Sciatic nerve (tissue), 2 donors: ENCODE results near the gene LMBR1L. TPM values are rescaled to one million over a fixed set of nuclear protein-coding genes. Genes with fewer than 3 reads are reported as not detected.
"Not testable (repeated sequence)": the region's sequence is repeated elsewhere in the genome, so short reads cannot be mapped to it uniquely, and the experiment has no call there.

Experiments used
- ATAC-seq: fragments of 200-7000 bp; cut with Tn5 transposase; one replicate; pipeline ENCODE4 v1.9.1; 2020; ENCODE audit warnings: mild to moderate bottlenecking, moderate library complexity
- DNase-seq: peaks from one replicate; pipeline ENCODE4 v3.0.0-alpha.2; 2020; ENCODE audit warnings: low spot score
- intact Hi-C: fragments of 100-400 bp; cut with DNase I; formaldehyde crosslinking; loops from one replicate; pipeline ENCODE4 v1.14.2; 2022
- total RNA-seq: library from RNA; stranded (reverse); fragmentation: NEBNext Ultra II Directional; extraction: Animal tissue kit (Norgen Biotek cat#: 25700); gene quantifications from one replicate; pipeline ENCODE4 v1.2.1, GENCODE V29; 2021
- donor health status: DM: no; HTN: no; CAD: no.
- donor health status: DM: no; HTN: no; CAD: no.

The LMBR1L gene, protein sequence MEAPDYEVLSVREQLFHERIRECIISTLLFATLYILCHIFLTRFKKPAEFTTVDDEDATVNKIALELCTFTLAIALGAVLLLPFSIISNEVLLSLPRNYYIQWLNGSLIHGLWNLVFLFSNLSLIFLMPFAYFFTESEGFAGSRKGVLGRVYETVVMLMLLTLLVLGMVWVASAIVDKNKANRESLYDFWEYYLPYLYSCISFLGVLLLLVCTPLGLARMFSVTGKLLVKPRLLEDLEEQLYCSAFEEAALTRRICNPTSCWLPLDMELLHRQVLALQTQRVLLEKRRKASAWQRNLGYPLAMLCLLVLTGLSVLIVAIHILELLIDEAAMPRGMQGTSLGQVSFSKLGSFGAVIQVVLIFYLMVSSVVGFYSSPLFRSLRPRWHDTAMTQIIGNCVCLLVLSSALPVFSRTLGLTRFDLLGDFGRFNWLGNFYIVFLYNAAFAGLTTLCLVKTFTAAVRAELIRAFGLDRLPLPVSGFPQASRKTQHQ
- total RNA-seq = 99.1 TPM

DNA sequence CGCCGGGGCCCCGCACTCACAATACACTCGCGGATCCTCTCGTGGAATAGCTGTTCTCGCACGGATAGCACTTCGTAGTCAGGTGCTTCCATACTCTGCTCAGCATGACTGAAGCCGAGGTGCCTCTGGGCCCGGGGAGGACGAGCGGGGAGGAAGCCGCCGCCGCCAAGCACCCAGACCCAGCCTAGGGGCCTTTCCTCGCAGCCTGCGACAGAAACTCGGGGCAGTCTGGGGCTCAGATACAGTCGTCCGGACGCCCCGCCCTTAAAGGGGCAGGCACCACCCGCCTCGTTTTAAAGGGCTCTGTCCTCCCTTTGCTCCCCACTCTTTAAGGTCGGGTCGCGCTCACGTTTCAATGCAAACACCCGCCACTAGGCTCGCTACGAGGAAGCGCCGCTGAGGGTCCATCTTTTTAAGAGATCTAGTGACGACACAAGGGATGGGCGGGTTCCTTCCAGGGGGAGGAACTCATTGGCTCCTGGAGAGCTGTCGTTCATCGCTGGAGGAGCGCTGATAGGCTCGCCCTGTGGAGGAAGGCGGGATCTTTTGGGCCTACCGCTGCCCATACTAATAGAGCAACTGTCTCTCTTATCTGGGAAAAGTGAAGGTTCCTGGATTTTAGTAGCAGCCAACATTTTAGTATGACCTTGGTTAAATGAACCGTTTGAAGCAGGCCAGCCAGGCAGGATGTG lies at the start of gene LMBR1L:
TSS of gene LMBR1L (minus strand) at position 384 of the 692 bp plus-strand sequence. CDS start at position 92, 292 bp downstream.
- intact Hi-C loops = no loop called here
- DNase-seq (peak; percentile 98), ATAC-seq (peak; percentile 97)

GRCh38 chr12:49160399-49160798 lies 49.8 kb upstream of the LMBR1L start:
- intact Hi-C loops = no loop called here
- ATAC-seq = no peak
- DNase-seq = no peak

GRCh38 chr12:49154221-49154620 lies 43.6 kb upstream of the LMBR1L start:
- ATAC-seq (no peak), DNase-seq (no peak)
- intact Hi-C loops = no loop called here

DNA sequence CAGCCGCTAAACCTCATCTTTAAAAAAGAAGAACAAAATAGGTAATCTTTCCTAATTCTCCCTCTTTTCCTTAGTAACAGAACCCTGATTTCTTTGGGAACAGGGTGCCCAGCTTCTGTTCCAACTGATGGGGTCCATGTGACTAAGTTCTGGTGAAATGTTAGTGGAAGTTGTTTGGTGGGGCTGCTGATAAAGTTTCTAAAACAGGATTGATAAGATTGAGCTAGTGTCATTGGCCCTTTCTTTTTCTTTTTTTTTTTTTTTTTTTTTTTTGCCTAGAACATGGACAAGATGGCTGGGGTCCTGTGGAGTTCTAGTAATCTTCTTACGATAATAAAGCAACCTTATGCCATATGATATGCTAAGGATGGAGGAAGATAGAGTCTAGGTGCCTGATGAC lies 36.7 kb upstream of the LMBR1L start:
- no peak for DNase-seq
- intact Hi-C loops = no loop called here
- no peak for ATAC-seq

- no peak for DNase-seq
- intact Hi-C loops = no loop called here
- no peak for ATAC-seq
Observed at GRCh38 chr12:49146406-49146805, 35.8 kb upstream of the LMBR1L start.

- intact Hi-C loops = no loop called here
- ATAC-seq (no peak), DNase-seq (no peak)
Observed at GRCh38 chr12:49144384-49144783, 33.7 kb upstream of the LMBR1L start.

GRCh38 chr12:49138999-49139398 lies 28.4 kb upstream of the LMBR1L start:
- ATAC-seq (no peak), DNase-seq (no peak)
- intact Hi-C loops = loop anchor here (10.0 kb wide), 2 partner anchors 46 to 96 kb away; partner anchors contain the start of gene TUBA1A

DNA sequence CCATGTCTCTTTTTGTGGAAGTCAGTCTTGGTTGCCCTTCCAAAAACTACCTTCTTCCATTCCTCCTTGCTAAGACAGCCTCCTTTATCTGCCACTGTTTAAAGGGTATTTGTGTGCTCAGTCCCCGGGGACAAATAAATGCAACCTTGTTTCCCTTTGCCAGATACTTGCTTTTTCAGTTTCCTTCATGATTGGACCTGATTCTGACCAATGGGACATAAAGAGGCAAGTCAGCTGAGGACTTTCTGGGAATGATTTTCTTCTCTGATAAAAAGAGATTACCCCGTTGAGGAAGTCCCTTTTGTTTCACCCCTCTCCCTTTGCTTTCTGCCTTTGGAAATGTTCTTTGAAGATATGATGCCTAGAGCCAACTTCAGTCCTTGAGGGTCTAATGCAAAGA lies 27.9 kb upstream of the LMBR1L start:
- DNase-seq (no peak), ATAC-seq (no peak)
- intact Hi-C loops = loop anchor here (10.0 kb wide), 2 partner anchors 46 to 96 kb away; partner anchors contain the start of gene TUBA1A

DNA sequence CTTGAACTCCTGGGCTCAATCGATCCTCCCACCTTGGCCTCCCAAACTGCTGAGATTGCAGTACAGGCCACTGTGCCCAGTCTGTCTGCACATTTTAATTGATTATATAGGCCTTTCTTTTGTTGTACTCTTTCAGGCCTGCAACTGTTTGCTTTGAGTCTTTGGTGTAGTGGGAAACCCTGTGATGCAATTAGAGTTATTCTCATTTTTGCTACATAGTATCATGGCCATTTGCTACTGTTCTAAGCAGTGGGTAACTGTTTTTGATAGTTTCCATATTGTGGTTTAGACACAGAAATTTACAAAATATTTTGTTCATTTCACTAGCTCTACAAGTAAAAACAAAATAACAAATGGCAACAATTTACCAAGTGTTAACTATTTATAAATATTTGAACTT lies 26.8 kb upstream of the LMBR1L start:
- DNase-seq = no peak
- ATAC-seq = no peak
- intact Hi-C loops = loop anchor here (10.0 kb wide), 2 partner anchors 47 to 97 kb away; partner anchors contain the start of gene TUBA1A

- not testable (repeated sequence) for ATAC-seq, DNase-seq
- intact Hi-C loops = loop anchor here (10.0 kb wide), 2 partner anchors 48 to 98 kb away; partner anchors contain the start of gene TUBA1A
Observed at GRCh38 chr12:49136997-49137396, 26.4 kb upstream of the LMBR1L start.

- intact Hi-C loops = loop anchor here (10.0 kb wide), 2 partner anchors 51 to 101 kb away; partner anchors contain the start of gene TUBA1A
- ATAC-seq = no peak
- DNase-seq = no peak
Observed at GRCh38 chr12:49133590-49133989, 22.9 kb upstream of the LMBR1L start.

GRCh38 chr12:49133014-49133413 lies 22.4 kb upstream of the LMBR1L start:
- no peak for ATAC-seq
- intact Hi-C loops = loop anchor here (10.0 kb wide), 2 partner anchors 52 to 102 kb away; partner anchors contain the start of gene TUBA1A
- no peak for DNase-seq

GRCh38 chr12:49131894-49132461 lies 21.3 kb upstream of the LMBR1L start:
- no peak for DNase-seq
- ATAC-seq = no peak
- intact Hi-C loops = loop anchor here (10.0 kb wide), 2 partner anchors 53 to 103 kb away; partner anchors contain the start of gene TUBA1A

DNA sequence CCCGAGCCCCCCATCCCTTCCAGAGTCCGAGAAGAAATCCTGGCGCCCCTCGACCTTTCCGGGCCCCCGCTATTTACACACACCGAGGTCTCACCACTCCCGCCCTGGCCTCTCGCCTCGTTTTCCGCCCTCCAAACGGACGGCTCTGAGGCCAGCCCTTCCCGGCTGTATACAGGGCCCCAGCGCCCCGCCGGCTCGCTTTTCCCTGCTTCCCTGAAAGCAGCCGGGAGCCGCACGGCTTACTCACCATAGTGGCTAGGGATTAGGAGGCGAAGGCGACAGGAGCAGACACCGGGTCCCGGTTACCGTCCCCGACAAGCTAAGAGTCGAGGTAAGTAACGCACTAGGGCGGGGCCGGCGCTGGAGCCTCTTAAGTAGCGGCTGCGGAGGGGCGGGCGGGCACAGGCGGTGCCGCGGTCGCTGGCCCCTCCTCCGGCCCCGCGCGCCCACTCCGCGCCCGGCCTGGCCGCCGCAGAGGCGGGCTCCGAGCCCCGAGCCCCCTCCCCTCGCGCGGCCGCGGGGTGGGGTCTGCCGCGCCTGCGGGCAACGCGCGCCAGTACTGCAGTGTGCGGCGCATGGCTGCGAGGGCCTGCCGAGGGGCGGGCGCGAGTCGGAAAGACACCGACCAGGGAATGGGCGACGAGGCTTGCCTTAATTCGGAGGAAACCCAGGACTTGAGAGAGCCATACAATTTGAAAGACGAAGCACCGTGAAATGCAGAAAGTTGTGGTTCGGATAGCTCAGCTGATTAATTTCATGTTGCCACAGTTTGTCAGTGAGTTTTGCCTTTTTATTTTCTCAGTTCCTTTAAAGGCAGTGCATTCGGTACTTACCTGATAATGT lies 20.6 kb upstream of the LMBR1L start, which contains the start of gene TUBA1B:
TSS of gene TUBA1B (minus strand) at position 345 of the 843 bp plus-strand sequence. CDS start at position 250, 95 bp downstream.
- DNase-seq = peak; percentile 96
- intact Hi-C loops = loop anchor here (10.0 kb wide), 2 partner anchors 54 to 104 kb away; partner anchors contain the start of gene TUBA1A
- peak; percentile 94 for ATAC-seq

GRCh38 chr12:49130151-49131050 lies 19.8 kb upstream of the LMBR1L start:
- DNase-seq (peak; percentile 96), ATAC-seq (peak; percentile 93)
- intact Hi-C loops = loop anchor here (10.0 kb wide), 2 partner anchors 54 to 104 kb away; partner anchors contain the start of gene TUBA1A

GRCh38 chr12:49129332-49130150 lies 18.9 kb upstream of the LMBR1L start:
- DNase-seq = no peak
- intact Hi-C loops = loop anchor here (10.0 kb wide), 3 partner anchors 55 to 105 kb away; partner anchors contain the start of genes KMT2D, RHEBL1 and TUBA1A
- ATAC-seq = no peak
